PC-9 (cell line): ENCODE measurements around the gene CLC. TPM values are rescaled to one million over a fixed set of nuclear protein-coding genes. Genes with fewer than 3 reads are reported as not detected.

Experiments
- BruUV-seq: library from RNA; stranded (reverse); fragments of 400-500 nt; replicated peaks from 2 replicates; lab custom pipeline; 2021; lab: Mats Ljungman, UMichigan
- CTCF ChIA-PET: fragments of 300-600 bp; sonication (Branson Sonifier 250); formaldehyde crosslinking; loops from one replicate; lab custom pipeline; 2022; ENCODE audit warnings: antibody characterized with exemption; lab: Charles Lee
- POLR2A ChIA-PET: fragments of 300-600 bp; sonication (Branson Sonifier 250); formaldehyde crosslinking; loops from one replicate; lab custom pipeline; 2022; ENCODE audit warnings: antibody characterized with exemption; ENCODE audit not compliant: unreplicated experiment; lab: Charles Lee
- DNase-seq, 2 experiments: peaks; one replicate each; pipeline versions ENCODE4 v3.0.0 to v3.0.0-alpha.2; 2015 to 2022; ENCODE audit warnings: mixed read lengths in 1 of 2
- H2AFZ ChIP-seq: fragments of 200-600 bp; sonication (generic); 2 replicates; pipeline ENCODE4 v1.8.1; 2017; ENCODE audit warnings: antibody characterized with exemption
- H3F3A ChIP-seq: fragments of 200-600 bp; sonication (generic); 2 replicates; pipeline ENCODE4 v1.8.1; 2017; ENCODE audit warnings: antibody characterized with exemption, mild to moderate bottlenecking, low read depth; ENCODE audit not compliant: insufficient read depth
- H3K27ac ChIP-seq: fragments of 200-600 bp; sonication (generic); 2 replicates; pipeline ENCODE4 v1.6.1; 2016; ENCODE audit warnings: mixed run types
- H3K27me3 ChIP-seq: fragments of 200-600 bp; sonication (generic); 2 replicates; pipeline ENCODE4 v1.6.1; 2016; ENCODE audit warnings: low read depth, mixed run types; ENCODE audit not compliant: insufficient read depth
- H3K36me3 ChIP-seq: fragments of 200-600 bp; sonication (generic); 2 replicates; pipeline ENCODE4 v1.6.1; 2016; ENCODE audit warnings: low read depth, mixed run types
- H3K4me1 ChIP-seq: fragments of 200-600 bp; sonication (generic); replicated peaks from 2 replicates; pipeline ENCODE4 v1.6.1; 2016; ENCODE audit warnings: mixed run types; ENCODE audit not compliant: insufficient read depth
- H3K4me2 ChIP-seq: fragments of 200-600 bp; sonication (generic); 2 replicates; pipeline ENCODE4 v1.6.1; 2017; ENCODE audit warnings: mixed run types
- H3K4me3 ChIP-seq: fragments of 200-600 bp; sonication (generic); 2 replicates; pipeline ENCODE4 v1.6.1; 2016; ENCODE audit warnings: mixed run types
- H3K79me2 ChIP-seq: fragments of 200-600 bp; sonication (generic); 2 replicates; pipeline ENCODE4 v1.6.1; 2017; ENCODE audit warnings: low read depth, mixed run types
- H3K9me2 ChIP-seq: fragments of 200-600 bp; sonication (generic); 2 replicates; pipeline ENCODE4 v1.8.1; 2017; ENCODE audit warnings: mild to moderate bottlenecking; ENCODE audit not compliant: insufficient read depth
- H3K9me3 ChIP-seq: fragments of 200-600 bp; sonication (generic); 2 replicates; pipeline ENCODE4 v1.8.1; 2016; ENCODE audit warnings: low read depth; ENCODE audit not compliant: insufficient read depth
- H4K20me1 ChIP-seq: fragments of 200-600 bp; sonication (generic); 2 replicates; pipeline ENCODE4 v1.8.1; 2017; ENCODE audit not compliant: insufficient read depth
- EZH2 ChIP-seq: fragments of 200-600 bp; sonication (generic); IDR thresholded peaks from 2 replicates; pipeline ENCODE4 v1.8.0; 2017; ENCODE audit warnings: antibody characterized with exemption, low read depth
- intact Hi-C: fragments of 100-400 bp; cut with micrococcal nuclease; formaldehyde crosslinking; loops from one replicate; pipeline ENCODE4 v1.10.0; 2022; ENCODE audit not compliant: unreplicated experiment
- total RNA-seq: library from RNA; stranded (reverse); gene quantifications from 2 replicates; pipeline ENCODE4 v1.2.3, GENCODE V29; 2021
- TF ChIP-seq, protein P1 (sequence below): fragments of 200-600 bp; sonication (generic); conservative IDR thresholded peaks from 2 replicates; pipeline ENCODE4 v1.6.1; 2017; ENCODE audit warnings: mixed run types, antibody characterized with exemption, mild to moderate bottlenecking, moderate library complexity

The CLC gene
- total RNA-seq, 1 experiment from 2014 or later = not detected

DNA sequence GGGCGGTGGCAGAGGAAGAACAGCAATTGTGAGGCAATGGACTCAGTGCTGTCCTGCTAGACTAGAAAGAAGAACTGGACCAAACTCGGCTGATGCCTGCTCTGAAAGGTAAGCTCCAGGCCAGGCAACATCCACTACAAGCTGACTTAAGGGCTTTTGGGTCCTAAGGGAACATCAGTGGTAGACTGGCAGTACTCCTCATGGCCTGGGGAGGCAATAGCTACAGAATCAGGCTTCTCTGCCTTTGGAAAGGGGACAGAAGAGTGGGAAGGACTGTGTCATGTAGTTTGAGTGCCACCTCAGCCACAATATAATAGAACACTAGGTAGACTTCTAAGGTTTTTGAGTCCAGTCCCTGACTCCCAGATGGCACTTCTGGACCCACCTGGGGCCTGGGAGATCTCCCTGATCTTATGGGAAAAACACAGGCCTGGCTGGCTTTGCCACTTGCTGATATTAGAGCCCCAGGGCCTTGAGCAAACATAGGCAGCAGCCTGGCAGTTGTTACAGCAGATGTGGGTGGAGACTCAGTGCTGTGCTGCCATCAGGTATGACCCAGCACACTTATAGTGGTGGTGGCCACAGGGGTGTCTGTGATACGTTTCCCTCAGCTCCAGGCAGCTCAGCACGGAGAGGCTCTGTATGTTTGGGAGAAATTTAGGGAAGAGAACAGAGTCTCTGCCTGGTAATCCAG lies 9.2 kb upstream of the CLC start:
- no peaks in the 10 kb centered on the region for H3K4me1 ChIP-seq
- H2AFZ ChIP-seq = no peak overlapping the region
- no peak overlapping the region for H3K4me3 ChIP-seq
- BruUV-seq = no TSS peak
- H4K20me1 ChIP-seq = no peaks in the 10 kb centered on the region
- peaks cover 42% of the 10 kb centered on the region for H3K27me3 ChIP-seq
- no peaks in the 10 kb centered on the region for H3K9me2 ChIP-seq
- ChIA-PET CTCF (no interaction called here), POLR2A (no interaction called here)
- intact Hi-C loops = no loop called here
- H3K9me3 ChIP-seq = no peaks in the 10 kb centered on the region
- H3K79me2 ChIP-seq = no peaks in the 10 kb centered on the region
- TF ChIP-seq, protein P1, sequence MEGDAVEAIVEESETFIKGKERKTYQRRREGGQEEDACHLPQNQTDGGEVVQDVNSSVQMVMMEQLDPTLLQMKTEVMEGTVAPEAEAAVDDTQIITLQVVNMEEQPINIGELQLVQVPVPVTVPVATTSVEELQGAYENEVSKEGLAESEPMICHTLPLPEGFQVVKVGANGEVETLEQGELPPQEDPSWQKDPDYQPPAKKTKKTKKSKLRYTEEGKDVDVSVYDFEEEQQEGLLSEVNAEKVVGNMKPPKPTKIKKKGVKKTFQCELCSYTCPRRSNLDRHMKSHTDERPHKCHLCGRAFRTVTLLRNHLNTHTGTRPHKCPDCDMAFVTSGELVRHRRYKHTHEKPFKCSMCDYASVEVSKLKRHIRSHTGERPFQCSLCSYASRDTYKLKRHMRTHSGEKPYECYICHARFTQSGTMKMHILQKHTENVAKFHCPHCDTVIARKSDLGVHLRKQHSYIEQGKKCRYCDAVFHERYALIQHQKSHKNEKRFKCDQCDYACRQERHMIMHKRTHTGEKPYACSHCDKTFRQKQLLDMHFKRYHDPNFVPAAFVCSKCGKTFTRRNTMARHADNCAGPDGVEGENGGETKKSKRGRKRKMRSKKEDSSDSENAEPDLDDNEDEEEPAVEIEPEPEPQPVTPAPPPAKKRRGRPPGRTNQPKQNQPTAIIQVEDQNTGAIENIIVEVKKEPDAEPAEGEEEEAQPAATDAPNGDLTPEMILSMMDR = no peak
- TF ChIP-seq EZH2 = no peak
- H3K4me2 ChIP-seq = no peak overlapping the region
- no peaks in the 10 kb centered on the region for H3F3A ChIP-seq
- DNase-seq = no peak
- H3K36me3 ChIP-seq = no peaks in the 10 kb centered on the region
- no peak overlapping the region for H3K27ac ChIP-seq

DNA sequence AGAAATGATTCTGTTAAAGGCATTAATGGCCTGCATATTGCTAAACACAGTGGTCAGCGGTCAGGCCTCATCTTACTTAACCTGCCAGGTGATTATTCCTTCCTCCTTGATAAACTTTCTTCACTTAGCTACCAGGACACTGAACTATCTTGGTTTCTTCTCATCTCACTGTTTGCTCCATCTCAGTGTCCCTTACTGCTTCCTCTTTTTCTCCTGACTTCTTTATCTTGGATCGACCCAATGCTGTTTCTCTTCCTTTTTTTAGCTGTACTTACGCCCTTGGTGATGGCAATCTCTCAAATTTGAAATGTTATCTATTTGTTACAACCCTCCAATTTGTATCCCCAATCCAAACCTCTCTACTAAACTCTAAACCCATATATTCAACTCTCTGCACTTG lies 7.8 kb upstream of the CLC start:
- no peaks in the 10 kb centered on the region for H3K4me1 ChIP-seq
- POLR2A ChIA-PET = no interaction called here
- H3K9me3 ChIP-seq = no peaks in the 10 kb centered on the region
- no peak overlapping the region for H3K4me2 ChIP-seq
- no peaks in the 10 kb centered on the region for H3K79me2 ChIP-seq
- H3K27me3 ChIP-seq = peaks cover 33% of the 10 kb centered on the region
- no peak overlapping the region for H2AFZ ChIP-seq
- DNase-seq = no peak
- BruUV-seq = no TSS peak
- no peak overlapping the region for H3K27ac ChIP-seq
- no peaks in the 10 kb centered on the region for H3K9me2 ChIP-seq
- H3F3A ChIP-seq = no peaks in the 10 kb centered on the region
- intact Hi-C loops = no loop called here
- H3K36me3 ChIP-seq = no peaks in the 10 kb centered on the region
- H3K4me3 ChIP-seq = no peak overlapping the region
- no peaks in the 10 kb centered on the region for H4K20me1 ChIP-seq
- no peak for TF ChIP-seq EZH2
- TF ChIP-seq, protein P1 = no peak
- CTCF ChIA-PET = no interaction called here

DNA sequence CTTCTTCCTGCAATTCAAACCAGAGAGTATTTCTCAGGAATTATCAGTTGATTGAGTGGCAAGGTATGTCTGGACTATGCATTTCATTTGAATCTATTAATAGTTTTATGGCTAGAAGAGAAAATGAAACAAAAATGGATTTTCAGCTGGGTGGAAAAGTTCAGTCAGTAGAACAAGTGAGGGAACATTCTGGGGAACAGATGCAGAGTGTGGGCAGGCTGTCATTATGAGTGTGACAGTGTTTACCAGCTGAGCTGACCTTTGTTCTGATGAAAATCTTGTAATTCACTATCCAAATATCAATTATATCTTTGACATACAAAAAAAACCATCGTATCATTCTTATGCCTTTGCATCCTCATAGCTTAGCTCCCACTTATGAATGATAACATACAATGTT lies 2.6 kb upstream of the CLC start:
- intact Hi-C loops = no loop called here
- CTCF ChIA-PET = no interaction called here
- H3F3A ChIP-seq = no peaks in the 10 kb centered on the region

More for the DNA sequence above, 2.6 kb upstream of the CLC start:
- Histone ChIP-seq H3K36me3 (no peaks in the 10 kb centered on the region), H2AFZ (no peak overlapping the region), H3K4me2 (no peak overlapping the region), H3K79me2 (no peaks in the 10 kb centered on the region), H3K9me2 (no peaks in the 10 kb centered on the region), H3K27me3 (peaks cover 66% of the 10 kb centered on the region), H3K4me1 (no peaks in the 10 kb centered on the region), H3K27ac (no peak overlapping the region), H3K4me3 (no peak overlapping the region), H3K9me3 (no peaks in the 10 kb centered on the region), H4K20me1 (no peaks in the 10 kb centered on the region)
- BruUV-seq = no TSS peak
- TF ChIP-seq, protein P1 = no peak
- TF ChIP-seq EZH2 = no peak
- POLR2A ChIA-PET = no interaction called here
- DNase-seq = no peak
